C4-2B (cell line): Measurements from ENCODE around the gene BICDL1.

Source experiments
- CTCF ChIP-seq: fragments of 450-650 bp; conservative IDR thresholded peaks from 2 replicates; pipeline ENCODE4 v1.5.1; 2017; ENCODE audit warnings: mild to moderate bottlenecking
- ZFX ChIP-seq: fragments of 450-650 bp; IDR thresholded peaks from 2 replicates; pipeline ENCODE4 v1.6.1; 2017

- TF ChIP-seq CTCF (no peak), ZFX (no peak)
These were observed 30.2 kb downstream of the BICDL1 start for GRCh38 chr12:120019197-120019596.
